HG03432 (cell line): Measurements from ENCODE around the gene BNC2.
"Not testable (repeated sequence)": the region's sequence is repeated elsewhere in the genome, so short reads cannot be mapped to it uniquely, and the experiment has no call there.

Experiments used
- ATAC-seq: cut with Tn5 transposase; IDR thresholded peaks from one replicate; pipeline ENCODE4 v1.9.1; 2021; ENCODE audit warnings: mild to moderate bottlenecking, moderate library complexity; ENCODE audit not compliant: unreplicated experiment

BNC2 gene, protein sequence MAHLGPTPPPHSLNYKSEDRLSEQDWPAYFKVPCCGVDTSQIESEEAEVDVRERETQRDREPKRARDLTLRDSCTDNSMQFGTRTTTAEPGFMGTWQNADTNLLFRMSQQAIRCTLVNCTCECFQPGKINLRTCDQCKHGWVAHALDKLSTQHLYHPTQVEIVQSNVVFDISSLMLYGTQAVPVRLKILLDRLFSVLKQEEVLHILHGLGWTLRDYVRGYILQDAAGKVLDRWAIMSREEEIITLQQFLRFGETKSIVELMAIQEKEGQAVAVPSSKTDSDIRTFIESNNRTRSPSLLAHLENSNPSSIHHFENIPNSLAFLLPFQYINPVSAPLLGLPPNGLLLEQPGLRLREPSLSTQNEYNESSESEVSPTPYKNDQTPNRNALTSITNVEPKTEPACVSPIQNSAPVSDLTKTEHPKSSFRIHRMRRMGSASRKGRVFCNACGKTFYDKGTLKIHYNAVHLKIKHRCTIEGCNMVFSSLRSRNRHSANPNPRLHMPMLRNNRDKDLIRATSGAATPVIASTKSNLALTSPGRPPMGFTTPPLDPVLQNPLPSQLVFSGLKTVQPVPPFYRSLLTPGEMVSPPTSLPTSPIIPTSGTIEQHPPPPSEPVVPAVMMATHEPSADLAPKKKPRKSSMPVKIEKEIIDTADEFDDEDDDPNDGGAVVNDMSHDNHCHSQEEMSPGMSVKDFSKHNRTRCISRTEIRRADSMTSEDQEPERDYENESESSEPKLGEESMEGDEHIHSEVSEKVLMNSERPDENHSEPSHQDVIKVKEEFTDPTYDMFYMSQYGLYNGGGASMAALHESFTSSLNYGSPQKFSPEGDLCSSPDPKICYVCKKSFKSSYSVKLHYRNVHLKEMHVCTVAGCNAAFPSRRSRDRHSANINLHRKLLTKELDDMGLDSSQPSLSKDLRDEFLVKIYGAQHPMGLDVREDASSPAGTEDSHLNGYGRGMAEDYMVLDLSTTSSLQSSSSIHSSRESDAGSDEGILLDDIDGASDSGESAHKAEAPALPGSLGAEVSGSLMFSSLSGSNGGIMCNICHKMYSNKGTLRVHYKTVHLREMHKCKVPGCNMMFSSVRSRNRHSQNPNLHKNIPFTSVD

DNA sequence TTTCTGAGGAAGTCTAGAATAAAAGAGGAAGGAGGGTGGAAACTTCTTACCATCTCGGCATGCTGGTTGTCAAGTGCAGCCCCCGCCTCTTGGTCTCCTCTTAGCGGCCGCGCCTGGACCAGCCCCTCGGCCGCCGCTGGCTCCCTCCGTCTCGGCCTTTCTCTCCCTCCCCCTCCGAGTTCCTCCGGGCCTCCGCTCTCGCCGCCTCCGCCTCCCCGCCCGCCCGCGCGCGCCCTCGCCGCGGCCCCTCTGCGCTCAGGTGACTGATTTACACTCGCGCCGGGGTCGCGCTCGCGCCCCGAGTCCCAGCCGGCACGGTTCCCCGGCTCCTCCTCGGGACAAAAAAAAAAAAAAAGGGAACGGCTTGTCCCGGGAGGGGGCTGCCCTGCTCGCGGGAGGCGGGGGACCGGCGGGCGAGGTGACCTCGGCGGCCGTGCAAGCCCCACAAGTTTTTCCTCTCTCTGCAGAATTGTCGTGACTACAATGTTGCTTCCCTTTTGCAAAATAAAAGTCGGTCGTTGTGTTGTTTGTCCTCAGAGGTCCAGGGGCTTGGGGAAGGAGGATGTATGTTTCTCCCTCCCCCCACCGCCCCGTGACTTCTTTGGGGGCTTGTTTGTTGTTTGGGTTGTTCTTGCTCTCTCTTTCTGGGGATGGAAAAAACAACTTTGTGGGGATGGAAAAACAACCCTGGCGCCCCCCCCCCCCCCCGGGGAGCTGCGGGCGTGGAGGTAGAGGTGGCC lies at the start of gene BNC2:
Gene BNC2, minus strand, starts transcription at position 75 of the 740 bp plus-strand sequence. Its CDS starts 22 bp downstream, at position 53.
- no peak for ATAC-seq

- ATAC-seq = no peak
Measured at GRCh38 chr9:16918920-16919319, 48.5 kb upstream of the BNC2 start.

- no peak for ATAC-seq
Measured at GRCh38 chr9:16915126-16915831, 44.8 kb upstream of the BNC2 start.

GRCh38 chr9:16912197-16912596 lies 41.7 kb upstream of the BNC2 start:
- no peak for ATAC-seq

GRCh38 chr9:16908206-16908605 lies 37.7 kb upstream of the BNC2 start:
- ATAC-seq = not testable (repeated sequence)

DNA sequence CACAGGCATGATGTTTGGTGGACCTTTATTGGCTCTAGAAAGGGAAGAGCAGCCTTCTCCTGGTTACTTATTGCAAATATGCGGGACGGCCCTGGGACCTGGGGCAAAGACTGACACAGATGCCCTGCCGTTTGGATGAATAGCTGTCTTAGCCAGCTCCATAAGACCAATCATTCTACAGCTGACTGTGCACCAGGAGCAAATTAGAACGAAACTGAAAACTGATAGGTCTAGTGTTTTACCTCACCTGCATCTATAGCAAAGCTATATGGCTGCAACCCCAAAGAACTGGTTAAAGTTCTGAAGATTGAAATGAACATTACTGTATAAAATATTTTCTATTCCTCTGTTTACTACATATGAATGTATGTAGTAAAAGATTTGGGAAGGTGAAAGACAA lies 34.2 kb upstream of the BNC2 start:
- no peak for ATAC-seq

DNA sequence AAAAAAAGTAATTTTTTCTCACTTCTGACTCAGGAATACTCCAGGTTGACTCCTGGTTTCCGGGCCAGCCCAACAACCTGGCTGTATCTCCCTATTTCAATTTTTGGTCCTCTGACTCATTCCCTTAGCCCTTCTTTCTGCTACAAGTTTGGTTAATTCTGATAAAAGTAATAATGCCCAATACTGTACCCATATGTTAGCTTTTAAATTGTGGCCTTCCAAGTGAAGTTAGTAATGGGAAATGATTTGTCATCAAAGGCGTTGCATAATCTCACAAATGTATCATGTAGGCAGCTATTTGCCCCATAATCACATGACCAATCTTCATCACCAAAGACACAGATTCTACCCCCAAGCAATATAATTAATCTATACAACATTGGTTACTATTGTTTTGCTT lies 31.1 kb upstream of the BNC2 start:
- no peak for ATAC-seq

DNA sequence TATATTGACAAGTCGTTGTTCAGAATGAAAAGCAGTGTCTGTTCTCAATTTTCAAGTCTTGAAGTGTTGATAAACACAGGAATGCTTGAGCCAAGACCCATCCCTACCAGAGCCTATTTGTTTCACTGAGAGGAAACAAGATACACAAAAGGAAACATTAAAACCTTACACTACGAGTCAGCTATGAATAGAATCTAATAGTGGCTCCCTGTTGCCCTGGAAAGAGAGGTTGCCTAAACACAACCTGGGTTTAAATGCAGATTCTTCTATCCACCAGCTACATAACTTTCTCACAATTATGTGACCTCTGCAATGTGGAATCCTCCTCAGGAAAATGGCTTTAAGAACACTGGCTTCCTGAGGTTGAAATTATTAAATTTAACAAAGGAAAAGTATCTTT lies 29.1 kb upstream of the BNC2 start:
- no peak for ATAC-seq

DNA sequence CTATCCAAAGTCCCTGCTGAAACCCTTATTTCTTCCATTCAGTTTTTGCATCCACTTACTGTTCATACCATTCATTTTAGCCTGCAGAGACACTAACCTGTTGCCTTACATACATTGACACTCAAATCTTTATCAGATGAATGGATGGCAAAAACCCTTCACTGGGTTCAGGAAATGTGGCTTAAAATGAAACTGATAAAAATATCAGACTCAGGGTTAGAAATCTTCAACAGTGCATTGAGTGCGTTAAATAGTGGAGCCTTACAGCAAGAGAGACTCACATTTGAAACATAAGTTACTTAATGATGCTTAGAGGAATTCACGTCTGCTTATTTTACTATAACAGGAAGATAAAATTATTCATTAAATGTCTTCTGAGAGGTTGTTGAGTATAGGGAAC lies 28.0 kb upstream of the BNC2 start:
- no peak for ATAC-seq

GRCh38 chr9:16888594-16888993 lies 18.1 kb upstream of the BNC2 start:
- ATAC-seq = no peak

DNA sequence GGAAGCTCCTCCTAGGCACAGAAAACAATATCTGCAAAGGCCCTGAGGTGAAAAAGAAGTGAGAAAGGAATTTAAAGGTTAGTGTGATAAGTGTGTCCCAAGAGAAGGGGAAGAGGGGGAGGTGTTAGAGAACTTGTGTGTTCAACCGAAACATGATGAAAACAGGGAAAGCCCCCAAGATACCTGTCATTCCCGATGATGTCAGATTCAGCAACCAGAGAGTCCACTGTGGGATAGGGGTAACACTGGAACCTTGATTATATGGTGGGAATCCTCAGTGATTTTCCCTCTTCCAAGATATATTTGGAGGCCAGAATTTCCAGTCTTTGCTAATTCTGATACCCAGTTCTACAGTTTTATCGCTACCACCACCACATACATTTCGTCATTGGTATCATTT lies 15.5 kb upstream of the BNC2 start:
- ATAC-seq = no peak

GRCh38 chr9:16884952-16885513 lies 14.6 kb upstream of the BNC2 start:
- ATAC-seq = no peak

DNA sequence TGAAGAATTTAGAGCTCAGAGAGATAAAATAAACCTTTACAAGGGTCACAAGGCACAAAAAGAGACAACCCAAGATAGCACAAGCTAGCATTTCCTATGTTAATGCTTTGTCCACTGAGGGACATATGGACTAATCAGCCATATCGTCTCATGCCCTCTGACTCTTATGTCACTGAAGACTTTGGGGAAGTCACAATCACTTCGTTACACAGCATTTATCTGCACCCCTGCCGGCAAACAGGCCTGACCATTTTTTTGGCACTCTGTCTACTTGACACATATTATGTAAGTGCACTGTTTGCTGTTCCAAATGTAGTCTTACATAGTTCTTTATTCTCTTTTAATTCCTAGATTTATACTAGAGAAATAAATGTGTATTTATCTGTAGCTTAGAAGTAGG lies 13.9 kb upstream of the BNC2 start:
- no peak for ATAC-seq

- ATAC-seq = no peak
Measured at GRCh38 chr9:16883586-16883985, 13.1 kb upstream of the BNC2 start.

GRCh38 chr9:16882440-16882839 lies 12.0 kb upstream of the BNC2 start:
- ATAC-seq = not testable (repeated sequence)

- no peak for ATAC-seq
Measured at GRCh38 chr9:16879416-16879815, 8.9 kb upstream of the BNC2 start.

DNA sequence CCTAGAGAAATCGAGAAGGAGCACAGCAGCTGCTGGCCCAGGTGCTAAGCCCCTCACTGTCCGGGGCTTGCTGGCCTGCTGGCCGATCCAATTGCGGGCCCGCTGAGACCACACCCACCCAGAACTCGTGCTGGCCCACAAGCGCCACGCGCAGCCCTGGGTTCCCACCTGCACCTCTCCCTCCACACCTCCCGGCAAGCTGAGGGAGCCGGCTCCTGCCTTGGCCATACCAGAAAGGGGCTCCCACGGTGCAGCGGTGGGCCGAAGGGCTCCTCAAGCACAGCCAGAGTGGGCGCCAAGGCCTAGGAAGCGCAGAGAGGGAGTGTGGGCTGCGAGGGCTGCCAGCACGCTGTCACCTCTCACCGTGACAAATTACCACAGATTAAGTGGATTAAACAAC lies 6.8 kb upstream of the BNC2 start:
- ATAC-seq = no peak

GRCh38 chr9:16873126-16873802 lies 2.8 kb upstream of the BNC2 start:
- no peak for ATAC-seq
